SKM-1 (cell line): ENCODE results near the gene ELOVL2.
"Not testable (repeated sequence)": the region's sequence is repeated elsewhere in the genome, so short reads cannot be mapped to it uniquely, and the experiment has no call there.

Experiments used
- DNase-seq: peaks from one replicate; lab custom pipeline; 2025; ENCODE audit not compliant: unreplicated experiment; lab: John Stamatoyannopoulos, UW

ELOVL2 gene

GRCh38 chr6:11023032-11023431 lies 21.1 kb downstream of the ELOVL2 start:
- no peak for DNase-seq

- DNase-seq = no peak
Observed at GRCh38 chr6:11021714-11022113, 22.4 kb downstream of the ELOVL2 start.

- no peak for DNase-seq
Observed at GRCh38 chr6:11021003-11021402, 23.1 kb downstream of the ELOVL2 start.

- DNase-seq = no peak
Observed at GRCh38 chr6:11018225-11018624, 25.9 kb downstream of the ELOVL2 start.

GRCh38 chr6:11017090-11017489 lies 27.0 kb downstream of the ELOVL2 start:
- no peak for DNase-seq

DNA sequence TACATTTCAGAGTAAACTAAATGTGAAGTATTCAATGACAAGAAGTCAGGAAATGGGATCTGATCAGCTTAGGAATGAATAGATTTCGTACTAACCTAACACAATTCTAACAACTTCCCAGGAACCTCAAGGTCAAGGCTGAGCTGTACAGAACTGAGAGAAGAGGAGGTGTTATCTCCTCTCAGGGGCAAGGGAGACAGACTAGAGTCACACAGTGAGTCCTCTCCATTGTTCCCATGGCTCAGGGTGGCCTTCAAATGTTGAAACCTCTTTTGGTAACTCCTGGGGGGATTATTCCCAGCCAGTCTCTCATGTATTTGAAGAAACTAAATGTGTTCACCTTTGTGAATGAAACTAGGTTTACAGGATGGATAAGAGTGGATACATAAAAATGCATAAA lies 27.7 kb downstream of the ELOVL2 start:
- DNase-seq = no peak

DNA sequence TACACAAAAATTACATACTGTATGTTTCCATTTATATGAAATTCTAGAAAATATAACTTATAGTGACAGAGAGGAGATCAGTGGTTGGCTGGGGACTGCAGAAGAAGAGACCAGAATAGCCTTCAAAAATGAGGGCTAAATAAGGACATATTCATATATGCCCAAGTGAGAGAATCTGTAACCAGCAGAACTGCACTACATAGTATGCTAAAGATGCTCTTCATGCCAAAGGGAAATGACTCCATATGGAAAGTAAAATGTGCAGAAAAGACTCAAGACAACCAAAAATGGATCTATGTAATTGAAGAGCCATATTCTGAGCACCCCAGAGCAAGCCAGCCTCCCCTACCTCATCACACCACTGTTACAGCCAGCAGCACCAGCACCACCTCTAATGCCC lies 29.0 kb downstream of the ELOVL2 start:
- DNase-seq = no peak

DNA sequence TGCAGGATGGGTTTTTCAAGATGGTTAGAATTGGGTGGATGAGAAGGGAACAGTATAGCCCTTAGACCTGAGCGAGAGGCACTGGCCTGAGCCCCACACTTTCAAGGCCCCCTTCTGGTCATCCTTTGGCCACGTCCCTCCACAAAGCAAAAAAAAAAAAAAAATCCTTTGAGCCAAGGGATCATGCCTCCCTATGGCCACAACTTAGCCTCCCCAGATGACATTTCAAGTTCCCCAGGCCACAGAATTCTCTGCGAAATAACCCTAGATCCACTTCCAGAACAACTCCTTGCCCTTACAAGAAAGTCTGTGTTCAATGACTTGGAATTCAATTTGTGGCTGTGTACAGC lies 30.4 kb downstream of the ELOVL2 start:
- DNase-seq = no peak

DNA sequence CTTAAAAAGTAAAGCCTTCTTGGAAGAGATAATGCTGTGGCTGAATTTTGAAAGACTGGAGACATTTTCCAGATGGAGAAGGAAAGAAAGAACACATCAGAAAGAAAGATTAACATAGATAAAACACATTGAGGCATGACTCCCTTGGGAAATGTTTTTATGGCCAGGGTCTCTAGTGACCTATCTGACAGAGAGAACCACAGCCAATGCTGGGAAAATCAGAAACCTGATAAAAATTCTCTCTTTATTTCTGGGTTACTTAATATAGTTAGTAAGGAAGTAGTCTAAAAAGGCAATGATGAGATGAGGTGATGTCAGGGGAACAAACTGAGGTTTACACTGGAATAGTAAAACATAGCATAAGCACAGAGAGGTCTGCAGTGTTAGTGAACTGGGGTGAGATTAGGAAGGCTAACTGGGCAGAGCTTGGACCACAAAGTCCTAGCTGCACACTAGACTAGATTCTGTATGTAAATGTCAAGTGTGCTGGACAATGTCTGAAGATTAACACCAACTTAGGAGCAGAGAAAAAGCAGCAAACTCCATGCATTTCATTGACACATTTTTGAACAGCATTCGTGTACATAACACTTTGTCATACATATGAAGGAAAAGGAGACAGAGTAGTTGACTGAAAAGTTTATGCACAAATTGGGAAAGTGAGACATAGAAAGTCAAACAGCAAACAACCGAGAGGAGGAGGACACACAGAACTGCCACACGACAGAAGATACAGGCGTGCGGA lies 31.0 kb downstream of the ELOVL2 start:
- DNase-seq = no peak

- DNase-seq = no peak
Observed at GRCh38 chr6:11012295-11012754, 31.8 kb downstream of the ELOVL2 start.

DNA sequence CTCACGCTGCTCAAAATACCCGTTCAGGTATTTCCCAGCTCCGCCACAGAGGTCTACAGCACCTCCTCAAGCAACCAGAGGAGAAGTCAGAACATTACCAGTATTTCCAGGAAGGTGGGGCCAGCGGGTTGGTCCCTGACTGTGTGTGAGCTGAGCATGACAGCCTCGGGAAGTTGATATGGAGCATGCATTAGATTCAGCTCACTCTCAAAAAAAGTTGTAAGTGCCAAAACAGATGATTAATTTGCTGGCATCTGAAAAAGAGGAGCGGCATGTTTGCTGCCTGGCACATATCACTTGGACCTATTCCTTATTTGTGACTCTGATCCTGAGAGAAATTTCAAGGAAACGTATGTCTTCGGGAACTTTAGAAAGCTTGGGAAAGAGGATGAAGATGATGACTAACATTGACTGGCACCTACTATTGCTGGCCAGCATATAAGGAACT lies 32.3 kb downstream of the ELOVL2 start:
- no peak for DNase-seq

DNA sequence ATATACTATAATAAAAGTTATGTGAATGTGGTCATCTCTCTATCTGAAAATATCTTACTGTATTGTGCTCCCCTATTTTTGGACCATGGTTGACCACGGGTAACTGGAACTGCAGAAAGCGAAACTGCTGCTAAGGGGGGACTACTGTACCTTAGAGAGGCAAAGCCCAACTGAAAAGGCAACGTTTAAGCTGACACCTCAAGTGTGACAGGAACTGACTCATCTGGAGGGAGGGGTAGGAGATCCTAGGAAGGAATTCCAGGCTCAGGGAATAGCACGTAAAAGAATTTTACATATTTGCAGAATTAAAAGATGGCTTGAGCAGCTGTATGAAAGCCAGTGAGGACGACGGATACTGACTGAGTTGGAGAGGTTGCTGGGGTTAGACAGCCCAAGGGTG lies 34.8 kb downstream of the ELOVL2 start:
- DNase-seq = no peak

GRCh38 chr6:11008821-11009220 lies 35.3 kb downstream of the ELOVL2 start:
- DNase-seq = no peak

- DNase-seq = no peak
Observed at GRCh38 chr6:11007715-11008608, 36.1 kb downstream of the ELOVL2 start.

- no peak for DNase-seq
Observed at GRCh38 chr6:11006061-11006460, 38.0 kb downstream of the ELOVL2 start.

- DNase-seq = not testable (repeated sequence)
Observed at GRCh38 chr6:11003297-11003696, 40.8 kb downstream of the ELOVL2 start.

DNA sequence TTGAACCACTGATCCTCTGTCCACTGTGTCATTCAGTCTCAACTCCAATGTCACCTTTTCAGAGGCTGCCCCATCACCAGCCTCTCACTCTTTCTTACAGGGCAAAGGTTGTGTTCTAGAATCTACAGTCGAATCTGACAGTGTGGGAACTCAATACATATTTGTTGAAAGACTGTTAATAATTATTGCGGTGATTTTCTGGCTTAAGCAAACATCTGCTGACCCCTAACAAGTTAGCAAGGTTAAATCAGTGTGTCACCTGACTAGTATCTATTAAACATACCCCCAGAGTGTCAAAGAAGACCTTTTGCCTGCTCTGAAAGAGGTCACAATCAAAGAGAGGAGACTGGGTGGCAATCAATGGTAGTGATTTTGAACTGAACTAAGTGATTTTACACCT lies 41.9 kb downstream of the ELOVL2 start:
- DNase-seq = no peak

DNA sequence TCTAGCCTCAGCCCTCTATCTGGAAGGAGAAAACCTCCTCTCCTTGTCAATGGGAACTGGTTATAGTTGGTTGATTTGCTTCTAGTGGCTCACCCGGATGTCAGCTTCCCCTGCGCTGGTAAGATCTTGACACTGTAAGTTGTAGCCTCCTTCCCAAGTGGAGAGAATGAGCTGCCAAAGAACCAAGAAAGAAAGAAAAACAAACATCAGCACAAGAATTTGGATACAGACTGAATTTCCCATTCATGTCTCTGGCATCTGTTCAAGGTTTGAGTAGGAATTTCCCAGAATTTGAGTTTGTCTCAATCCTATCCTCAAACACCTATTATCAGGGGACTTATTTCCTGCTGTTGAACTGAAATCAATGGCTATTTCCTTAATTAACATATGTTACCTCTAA lies 44.1 kb downstream of the ELOVL2 start:
- no peak for DNase-seq

- no peak for DNase-seq
Observed at GRCh38 chr6:10995114-10995707, 48.9 kb downstream of the ELOVL2 start.

DNA sequence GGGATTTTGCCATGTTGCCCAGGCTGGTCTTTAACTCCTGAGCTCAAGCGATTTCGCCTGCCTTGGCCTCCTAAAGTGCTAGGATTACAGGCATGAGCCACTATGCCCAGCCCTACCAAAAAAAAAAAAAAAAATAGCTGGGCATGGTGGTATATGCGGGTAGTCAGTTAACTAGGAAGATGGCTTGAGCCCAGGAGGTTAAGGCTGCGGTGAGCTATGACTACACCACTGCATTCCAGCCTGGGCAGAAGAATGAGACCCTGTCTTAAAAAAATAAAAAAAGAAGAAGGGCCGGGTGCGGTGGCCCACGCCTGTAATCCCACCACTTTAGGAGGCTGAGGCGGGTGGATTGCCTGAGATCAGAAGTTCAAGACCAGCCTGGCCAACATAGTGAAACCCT lies 50.2 kb downstream of the ELOVL2 start:
- no peak for DNase-seq

GRCh38 chr6:10991115-10991514 lies 53.0 kb downstream of the ELOVL2 start:
- DNase-seq = no peak

GRCh38 chr6:10989587-10989986 lies 54.5 kb downstream of the ELOVL2 start:
- no peak for DNase-seq
